Inflammatory macrophage treated with lipopolysaccharide for 1 hour (primary cell): Measurements from ENCODE around the gene RBM38.

ENCODE experiments used
- DNase-seq, 2 donors: peaks; one replicate each; pipeline ENCODE4 v3.0.0-alpha.2; 2020 to 2022

Gene RBM38

DNA sequence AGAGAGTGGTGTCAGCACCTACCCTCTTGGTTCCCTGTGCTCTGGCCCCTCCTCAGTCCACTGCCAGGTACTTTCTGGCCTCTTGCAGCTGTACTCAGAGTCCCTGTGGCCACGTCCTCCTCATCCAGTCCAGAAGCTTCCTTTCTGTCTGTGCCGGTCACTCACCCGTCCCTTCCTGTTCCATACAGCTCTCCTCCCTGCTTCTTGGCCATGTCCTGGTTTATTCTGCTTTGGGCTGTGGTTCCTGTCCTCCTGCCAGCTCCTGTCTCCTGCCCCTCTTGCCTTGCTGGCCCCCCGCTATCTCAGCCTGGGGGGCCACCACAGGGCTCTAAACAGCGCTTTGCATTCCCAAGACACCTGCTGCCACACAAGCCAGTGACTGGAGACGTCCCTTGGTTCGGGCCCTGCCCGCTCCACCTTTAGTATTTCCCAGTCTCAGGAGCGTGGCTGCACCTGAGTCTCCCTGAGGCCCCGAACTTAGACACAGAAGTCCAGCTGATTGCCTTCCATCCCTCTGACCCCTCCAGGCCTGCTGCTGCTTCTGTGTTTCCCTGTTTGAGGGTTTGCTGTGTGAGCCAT is 15.5 kb upstream of the RBM38 start:
- no peak for DNase-seq

DNA sequence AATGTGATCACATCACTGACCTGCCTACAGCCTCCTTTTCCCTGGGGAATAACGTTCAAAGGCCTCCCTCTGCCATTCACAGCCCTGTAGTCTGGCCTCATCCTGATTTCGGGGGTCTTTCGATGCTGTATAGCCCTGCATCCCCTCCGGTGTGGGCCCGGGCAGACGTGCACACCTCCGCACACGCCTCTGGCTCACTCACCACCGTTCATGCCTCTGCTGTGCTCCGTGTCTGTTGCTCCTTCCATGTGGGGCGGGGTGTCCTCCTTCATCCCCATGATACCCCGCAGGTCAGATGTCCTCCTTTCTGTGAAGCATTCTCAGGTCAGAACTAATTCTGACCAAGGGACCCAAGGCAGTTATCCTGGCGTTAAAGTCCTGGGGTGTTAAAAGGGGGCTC is 13.8 kb upstream of the RBM38 start:
- no peak for DNase-seq

DNA sequence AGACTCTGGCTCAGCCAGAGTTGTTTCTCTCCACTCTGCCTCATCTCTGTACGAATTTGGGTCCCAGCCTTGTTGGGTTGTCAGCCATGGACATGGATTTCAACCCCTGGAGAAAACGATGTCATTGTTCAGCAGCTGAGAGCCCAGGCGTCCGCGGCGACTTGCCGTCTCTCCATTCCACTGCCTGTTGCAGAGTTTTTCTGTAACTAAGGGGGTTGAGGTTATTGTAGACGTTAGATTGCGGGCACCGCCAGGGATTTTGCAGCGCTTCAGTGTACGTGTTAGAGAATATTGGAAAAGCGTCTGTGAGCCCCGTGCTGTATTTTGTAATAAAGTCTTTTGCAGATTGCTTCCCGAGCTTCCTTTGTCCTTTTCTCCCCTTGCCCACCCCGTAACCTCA is 13.1 kb upstream of the RBM38 start:
- no peak for DNase-seq

DNA sequence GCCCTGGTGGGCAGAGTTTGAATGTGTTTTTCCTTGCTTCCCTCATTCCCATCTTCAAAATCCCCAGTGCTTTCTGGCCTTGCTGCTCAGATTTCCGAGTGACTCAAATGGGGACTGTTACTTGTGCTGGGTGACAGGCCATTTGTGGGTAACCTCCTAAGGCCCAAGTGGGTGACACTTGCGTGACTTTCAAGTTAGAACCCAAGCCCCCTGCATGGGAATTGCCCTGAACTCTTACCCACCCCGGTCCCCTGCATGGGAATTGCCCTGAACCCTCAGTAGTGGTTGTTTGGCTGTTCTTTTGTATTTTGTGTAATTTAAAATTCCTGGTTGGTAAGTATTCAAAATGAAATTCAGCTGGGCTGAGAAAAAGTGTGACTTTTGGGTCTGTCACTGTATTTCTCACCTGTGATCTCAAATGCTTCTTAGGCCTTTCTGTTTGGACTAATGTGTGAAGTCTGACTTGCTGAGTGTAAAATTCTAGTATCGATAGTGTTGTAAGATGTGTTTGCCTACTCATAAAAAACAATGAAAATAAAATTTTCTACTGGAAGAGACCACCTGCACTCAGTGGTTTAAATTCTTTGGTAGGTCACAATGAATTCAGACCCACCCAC is 12.4 kb upstream of the RBM38 start:
- no peak for DNase-seq

DNA sequence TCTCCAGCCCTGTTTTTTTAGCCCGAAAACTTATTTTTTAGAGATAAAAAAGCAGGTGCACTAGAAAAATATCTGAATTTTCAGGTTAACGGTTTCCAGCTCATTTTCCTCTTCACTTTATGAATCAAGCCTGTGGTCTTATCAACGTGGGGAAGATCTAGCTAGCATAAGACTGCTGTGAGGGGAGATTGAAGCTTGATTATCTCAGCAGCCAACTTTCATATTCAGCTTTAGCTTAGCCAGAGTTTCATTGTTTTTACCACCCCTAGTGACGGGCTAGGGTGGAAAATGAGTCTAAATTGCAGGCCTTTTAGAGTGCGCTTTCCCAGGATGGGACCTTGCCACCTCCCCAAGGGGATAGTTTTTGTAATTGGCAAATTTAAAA is 11.9 kb upstream of the RBM38 start:
- DNase-seq = no peak

DNA sequence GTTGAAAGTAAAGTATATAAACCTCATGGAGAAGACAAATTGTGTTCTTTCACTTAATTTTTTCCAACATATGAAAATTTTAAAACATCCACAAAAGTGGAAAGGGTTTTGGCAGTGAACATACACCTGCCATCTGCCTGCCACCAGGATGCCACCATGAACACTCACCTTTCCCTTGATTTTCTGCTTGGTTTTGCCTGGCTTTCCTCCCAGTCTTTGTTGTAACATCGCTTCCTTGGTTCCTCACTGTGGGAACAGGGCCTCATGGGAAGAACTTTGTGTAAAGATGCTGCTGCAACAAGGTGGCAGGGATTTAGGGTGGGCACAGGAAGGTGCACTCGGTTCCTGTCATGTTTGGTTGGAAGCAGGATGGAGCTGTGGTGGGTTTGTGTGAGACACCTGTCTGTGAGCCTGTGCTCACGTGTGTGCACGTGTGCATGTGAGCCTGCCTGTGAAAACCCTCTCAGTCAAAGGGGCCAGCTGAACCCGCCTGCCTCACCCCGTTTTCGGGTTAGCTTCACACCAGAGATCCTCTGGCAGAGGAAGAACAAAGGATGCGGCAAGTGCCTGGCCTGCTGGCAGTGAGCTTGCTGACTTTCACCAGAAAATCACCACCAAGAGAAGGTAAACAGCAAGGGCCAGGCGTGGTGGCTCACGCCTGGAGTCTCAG is 11.0 kb upstream of the RBM38 start:
- DNase-seq = no peak

DNA sequence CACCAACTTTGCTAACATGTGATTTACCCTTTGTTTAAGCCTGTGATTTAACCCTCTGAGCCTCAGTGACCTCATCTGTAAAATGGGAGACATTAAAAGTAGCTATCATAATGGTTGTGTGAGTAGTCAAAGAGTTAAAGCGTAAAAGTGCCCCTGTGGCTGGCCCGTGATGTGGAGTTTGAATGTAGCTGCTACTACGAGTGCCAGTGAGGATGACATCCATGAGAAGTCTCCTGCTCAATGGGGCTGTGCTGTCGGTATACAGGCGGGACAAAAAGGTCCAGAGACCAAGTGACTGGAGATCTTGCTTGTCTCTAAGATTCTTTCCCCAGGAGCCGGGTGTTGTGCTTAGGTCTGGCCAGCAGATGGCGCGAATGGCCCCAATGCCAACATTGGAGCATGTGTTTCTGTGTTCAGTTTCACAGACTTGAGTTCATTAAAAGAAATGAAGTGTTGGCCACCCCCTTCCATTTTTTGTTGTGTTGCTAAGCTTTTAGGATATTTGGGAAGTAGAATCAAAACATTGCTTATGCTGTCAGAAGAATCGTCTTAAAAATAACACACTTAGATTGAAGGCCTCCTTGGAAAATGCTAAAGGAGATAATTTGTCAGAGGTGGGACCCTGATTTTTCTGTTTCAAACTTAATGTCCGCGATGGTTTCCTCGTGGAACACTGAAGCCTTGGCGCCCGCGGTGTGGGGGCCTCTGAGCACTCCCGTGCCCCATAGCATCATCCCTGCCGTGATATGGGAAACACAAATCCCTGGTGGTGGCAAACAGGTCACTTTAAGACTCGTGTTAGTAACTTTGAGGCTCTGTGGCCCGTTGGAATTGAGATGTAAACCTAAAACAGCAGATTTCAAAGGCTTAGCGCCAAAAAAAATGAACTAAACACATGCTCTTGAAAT is 9.3 kb upstream of the RBM38 start:
- DNase-seq = peak; percentile 66 to 97

DNA sequence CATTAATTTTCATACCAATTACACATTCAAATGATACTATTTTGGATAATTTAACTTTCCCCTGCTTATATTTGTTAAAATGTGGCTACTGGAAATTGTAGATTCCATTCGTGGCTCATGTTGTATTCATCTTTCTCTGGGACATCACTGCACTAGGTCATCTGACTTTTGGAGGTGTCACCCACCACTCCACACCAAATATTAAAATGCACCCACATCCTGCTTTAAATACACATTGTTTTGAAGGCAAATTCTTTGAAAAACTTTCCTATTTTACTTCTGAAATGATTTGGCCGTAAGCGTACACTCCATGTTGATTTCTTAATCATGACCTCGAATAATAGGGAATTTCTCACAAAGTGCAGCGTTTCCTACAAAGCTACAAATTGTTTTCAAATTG is 8.7 kb upstream of the RBM38 start:
- DNase-seq = no peak

DNA sequence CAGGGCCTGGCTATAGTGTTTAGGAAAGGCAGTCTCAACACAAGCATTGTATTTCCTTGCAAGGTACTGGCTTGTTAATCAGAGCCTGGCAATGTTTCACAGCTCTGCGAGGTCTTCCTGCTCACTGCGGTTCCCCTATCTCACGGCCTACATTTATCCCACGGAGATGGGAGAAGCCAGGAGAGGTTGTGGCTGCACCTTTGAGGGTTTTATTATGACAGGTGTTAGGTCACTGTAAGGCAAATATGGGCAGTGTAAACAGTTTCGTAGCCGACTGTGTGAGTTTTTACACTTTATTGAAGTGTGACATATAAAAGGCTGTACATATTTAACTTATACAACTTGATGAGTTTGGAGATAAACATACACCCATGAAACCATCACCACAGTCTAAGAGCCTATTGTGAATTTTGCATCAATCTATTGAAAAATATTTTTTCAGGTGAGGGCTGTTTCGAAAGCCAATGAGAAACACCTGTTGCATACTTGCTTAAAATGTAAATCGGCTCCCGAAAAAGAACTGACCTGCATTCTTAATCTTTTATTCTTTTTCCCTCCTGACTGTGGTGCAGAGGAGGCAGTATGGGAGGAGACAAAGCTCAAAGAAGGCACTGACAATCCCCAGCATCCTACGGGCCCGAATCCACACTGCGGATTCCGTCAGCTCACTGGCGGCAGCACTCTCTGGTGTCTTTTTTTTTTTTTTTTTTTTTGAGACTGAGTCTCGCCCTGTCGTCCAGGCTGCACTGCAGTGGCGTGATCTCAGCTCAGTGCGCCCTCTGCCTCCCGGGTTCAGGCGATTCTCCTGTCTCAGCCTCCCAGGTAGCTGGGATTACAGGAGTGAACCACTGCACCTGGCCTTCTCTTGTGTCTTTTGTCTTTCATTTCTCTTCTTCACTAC is 7.5 kb upstream of the RBM38 start:
- DNase-seq = no peak

DNA sequence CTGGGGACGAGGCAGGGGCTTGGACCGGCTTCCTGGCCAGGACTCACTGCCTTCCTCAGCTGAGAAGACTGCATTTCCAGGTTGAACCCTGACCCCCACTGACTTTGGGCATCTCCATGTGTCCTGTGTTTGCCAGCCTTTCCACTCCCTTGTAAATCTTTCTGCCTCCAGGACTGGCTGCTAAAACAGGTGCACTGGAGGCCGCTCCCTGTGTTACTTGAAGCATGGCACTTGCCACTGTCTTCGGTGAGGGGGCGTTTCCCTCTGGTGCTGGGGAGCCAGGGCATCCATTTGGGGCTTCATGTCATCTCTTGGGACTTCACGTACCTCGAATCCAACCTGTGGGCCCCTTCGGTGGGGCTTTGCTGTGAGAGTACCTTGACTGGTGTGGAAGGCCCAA is 6.7 kb upstream of the RBM38 start:
- no peak for DNase-seq

DNA sequence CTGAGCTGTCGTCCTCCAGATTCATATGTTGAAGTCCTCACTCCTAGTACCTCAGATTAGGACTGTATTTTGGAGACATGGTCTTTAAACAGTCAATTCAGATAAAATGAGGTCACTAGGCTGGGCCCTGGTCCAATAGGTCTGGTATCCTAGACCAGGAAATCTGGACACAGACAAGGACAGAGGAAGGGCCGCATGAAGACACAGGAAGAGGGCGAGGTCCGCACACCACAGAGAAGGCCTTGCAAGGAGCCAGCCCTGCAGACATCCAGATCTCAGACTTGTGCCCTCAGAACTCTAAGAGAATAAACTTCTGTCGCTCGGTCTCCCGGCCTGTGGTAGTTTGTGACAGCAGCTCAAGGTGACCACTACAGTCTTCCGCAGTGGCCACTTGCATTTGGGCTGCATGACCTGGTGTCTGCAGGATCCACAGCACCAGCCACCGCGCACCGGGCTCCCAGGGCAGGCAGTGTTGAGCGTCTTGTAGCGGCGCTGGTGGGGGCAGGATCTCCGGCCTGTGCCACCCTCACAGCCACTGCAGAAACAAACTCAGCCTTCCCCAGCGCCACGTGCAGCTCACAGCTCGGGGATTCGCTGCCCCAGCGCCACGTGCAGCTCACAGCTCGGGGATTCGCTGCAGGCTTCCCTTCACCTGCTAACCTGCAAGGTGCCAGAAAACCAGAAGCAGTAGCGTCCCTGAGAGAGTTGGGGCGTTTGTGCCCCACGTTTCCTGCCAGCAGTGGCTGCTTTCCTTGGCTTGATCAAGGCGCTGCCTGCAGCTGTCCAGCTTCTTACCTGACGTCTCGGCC is 6.0 kb upstream of the RBM38 start:
- no peak for DNase-seq

DNA sequence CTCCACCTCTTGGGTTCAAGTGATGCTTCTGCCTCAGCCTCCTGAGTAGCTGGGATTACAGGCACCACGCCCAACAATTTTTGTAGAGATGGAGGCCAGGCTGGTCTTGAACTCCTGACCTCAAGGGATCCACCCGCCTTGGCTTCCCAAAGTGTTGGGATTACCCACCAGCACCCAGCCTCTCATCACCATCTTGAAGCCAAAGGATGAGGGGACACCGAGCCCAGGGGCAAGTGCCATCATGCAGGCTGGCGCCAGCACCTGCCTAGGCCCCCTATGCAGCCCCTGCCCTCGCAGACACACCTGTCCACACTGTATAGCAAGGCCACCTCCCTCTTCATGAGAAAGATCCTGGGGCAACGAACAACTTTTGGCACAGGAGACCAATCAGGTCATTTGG is 5.3 kb upstream of the RBM38 start:
- no peak for DNase-seq

DNA sequence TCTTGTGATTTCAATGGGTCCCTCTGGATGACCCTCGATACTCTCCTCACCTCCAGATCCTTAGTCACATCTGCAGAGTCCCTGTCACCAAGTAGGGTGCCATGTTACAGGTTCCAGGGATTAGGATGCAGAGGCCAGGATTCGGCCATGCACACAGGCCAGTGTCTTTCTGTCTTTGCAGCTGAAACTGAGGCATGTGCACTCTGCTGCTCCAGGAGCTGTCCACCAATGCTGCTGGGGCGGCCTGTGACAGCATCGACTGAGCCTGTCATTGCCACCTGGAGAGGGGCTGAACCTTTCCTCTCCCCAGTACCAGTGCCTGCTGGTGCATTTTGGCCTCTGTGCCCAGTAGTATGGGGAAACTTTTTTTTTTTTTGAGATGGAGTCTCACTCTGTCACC is 4.4 kb upstream of the RBM38 start:
- DNase-seq = no peak

DNA sequence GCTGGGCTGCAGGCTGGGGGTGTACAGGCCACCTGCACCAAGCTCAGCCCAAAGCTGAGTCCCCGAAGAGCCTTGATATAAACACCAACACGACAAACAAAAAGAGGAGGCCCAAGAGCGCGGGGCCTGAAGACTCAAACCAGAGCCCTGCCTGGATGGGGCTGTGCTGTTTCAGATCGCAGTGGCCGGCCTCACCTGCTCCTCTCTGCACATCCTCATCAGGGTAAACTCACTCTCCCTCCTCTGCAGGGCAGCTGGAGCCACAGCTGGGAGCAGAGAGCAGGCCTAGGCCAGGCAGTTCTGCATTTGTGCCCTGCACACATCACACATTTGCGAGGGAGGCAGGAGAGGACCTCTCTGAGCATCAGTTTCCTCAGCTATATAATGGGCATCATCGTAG is 3.7 kb upstream of the RBM38 start:
- no peak for DNase-seq

DNA sequence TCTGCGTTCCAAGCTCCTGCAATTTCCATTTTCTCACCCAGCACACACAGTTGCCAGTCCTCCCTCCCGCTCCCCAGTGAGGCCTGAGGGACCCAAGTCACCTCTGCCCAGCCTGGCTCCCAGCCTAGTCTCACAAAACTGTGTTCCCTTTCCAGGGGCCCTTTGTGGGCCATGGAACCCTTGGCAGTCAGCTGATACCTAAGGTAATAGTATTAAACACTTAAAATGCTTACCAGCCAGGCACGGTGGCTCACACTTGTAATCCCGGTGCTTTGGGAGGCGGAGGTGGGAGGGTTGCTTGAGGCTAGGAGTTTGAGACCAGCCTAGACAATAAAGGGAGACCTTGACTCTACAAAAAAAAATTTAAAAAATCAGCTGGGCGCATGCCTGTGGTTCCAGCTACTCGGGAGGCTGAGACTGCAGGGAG is 3.2 kb upstream of the RBM38 start:
- no peak for DNase-seq

DNA sequence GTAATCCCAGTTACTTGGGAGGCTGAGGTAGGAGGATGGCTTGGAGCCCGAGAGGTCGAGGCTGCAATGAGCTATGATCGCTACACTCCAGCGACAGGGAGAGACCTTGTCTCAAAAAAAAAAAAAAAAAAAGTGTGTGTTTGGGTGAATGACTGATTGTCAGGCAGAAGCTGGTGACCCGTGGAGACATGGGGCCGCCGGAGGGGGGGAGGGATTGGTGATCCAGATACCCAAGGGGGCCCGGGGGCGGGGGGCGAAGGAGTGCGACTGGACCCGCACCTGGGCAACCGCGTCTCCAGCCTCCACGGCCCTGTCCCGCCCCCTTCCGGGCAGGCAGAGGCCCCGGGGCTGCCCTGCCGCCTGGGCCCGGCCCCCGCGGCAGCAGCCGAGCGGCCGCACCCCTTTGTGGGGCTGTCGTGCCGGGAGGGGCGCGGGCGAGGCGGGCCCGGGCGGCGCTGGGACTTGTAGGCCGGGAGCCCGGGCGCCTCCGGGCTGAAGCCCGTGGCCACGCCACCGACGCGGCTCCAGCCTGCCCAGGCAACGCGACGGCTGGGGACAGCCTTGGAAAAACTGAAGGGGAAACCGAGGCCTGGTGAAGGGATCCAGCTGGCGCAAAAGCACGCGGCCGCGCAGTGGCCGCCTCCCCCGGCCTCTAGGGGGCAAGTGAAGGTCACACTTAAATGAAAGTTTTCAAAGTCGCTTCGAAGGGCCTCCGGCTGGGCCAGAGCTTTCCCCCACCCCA is 2.1 kb upstream of the RBM38 start:
- DNase-seq = no peak

DNA sequence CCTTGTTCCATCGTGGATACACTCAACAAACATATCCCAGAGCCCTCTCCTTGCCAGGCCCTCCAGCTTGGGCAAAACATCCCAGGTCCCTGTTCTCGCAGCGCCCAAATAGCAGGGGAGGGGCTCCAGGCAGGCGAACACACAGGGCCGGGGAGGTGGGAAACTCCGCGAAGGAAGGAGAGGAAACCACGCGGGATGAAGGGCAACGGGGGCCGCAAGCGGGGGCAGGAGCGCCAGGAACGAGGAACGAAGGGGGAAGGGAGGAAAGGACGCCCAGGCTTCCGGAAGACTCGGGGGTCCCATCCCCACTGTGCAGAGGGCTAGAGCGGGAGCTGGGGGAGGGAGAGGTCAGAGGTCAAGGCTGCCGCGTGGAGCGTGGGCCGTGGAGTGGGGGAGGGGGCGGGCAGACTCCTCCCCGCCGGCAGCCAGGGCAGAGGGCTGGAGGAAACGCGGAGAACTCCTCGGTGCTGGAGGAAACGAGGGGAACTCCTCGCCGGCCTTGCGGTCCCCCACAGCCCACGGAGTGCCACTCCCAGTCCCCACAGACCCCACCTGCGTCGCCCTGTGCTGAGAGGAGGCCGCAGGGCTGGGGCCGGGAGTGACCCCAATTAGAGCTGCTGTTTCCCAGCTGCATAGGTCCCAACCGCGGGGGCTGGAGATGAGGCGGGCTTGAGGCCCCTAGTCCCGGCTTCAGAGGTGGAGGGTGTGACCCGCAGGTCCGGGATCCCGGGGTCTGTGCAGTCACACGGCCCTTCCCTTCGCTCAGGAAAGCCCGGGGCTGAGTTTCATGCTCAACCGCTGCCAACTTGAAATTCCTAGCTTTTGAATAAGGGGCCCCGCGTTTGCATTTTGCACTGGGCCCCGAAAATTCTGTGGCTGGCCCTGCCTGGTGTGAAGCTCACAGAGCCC is 1.2 kb upstream of the RBM38 start:
- DNase-seq = peak; percentile 63 to 80

DNA sequence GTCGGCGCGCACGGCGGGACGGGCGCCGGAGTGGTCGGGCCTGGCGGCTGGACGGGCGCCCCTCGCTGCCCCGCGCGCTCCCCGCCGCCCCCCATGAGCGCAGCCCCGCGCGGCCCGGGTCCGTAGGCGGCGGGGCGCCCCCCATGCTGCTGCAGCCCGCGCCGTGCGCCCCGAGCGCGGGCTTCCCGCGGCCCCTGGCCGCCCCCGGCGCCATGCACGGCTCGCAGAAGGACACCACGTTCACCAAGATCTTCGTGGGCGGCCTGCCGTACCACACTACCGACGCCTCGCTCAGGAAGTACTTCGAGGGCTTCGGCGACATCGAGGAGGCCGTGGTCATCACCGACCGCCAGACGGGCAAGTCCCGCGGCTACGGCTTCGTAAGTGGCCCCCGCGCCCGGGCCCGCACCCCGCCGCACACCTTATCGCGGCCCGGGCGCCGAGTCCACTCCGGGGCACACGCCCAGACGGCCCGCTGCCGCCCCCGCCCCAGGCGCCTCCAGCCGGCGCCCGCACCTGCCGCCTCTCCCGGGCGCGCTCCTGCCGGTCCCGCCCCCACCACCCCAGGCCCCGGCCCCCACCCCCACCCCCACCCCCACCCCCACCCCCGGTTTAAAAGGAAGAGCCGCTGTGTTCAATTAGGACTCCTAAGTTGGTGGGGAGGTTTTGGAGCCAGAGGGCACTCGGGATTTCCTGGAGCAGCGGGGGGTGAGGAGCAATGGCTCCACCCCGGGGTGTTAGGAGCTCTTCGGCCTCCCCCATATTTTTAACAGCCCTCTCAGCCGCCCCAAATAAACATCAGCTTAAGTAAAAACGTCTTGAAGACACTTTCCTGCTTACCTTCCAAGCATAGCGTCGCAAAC is 474 bp downstream of the RBM38 start:
- DNase-seq = peak in 1 of 2 donors; percentile 53
